OCI-LY3 (cell line): Measurements from ENCODE around the gene DAB2.

Experiments
- H2AFZ ChIP-seq: fragments of 200-600, 300-600 bp; shearing (Covaris generic); 2 replicates; pipeline ENCODE4 v1.6.0; 2014; ENCODE audit warnings: antibody characterized with exemption, low read depth, low read length
- H3K27ac ChIP-seq: fragments of 200-600, 300-600 bp; sonication (generic); 2 replicates; pipeline ENCODE4 v1.5.1; 2014; ENCODE audit warnings: mild to moderate bottlenecking, low read length, moderate library complexity, mixed read lengths
- H3K27me3 ChIP-seq: fragments of 200-600, 300-600 bp; sonication (generic); 2 replicates; pipeline ENCODE4 v1.6.1; 2014; ENCODE audit warnings: low read depth, low read length, mixed read lengths
- H3K36me3 ChIP-seq: fragments of 200-600, 300-600 bp; sonication (generic); replicated peaks from 2 replicates; pipeline ENCODE3; 2014; ENCODE audit warnings: low read depth, low read length, mixed read lengths
- H3K4me1 ChIP-seq: fragments of 300-600, 200-600 bp; sonication (generic); 2 replicates; pipeline ENCODE4 v1.6.1; 2014; ENCODE audit warnings: low read length, mixed read lengths
- H3K4me2 ChIP-seq: fragments of 200-600, 300-600 bp; sonication (generic); 2 replicates; pipeline ENCODE4 v1.6.1; 2014; ENCODE audit warnings: low read length, mixed read lengths
- H3K4me3 ChIP-seq: fragments of 300-600, 200-600 bp; sonication (generic); 2 replicates; pipeline ENCODE4 v1.5.1; 2014; ENCODE audit warnings: antibody characterized with exemption, mild to moderate bottlenecking, low read length, moderate library complexity
- H3K79me2 ChIP-seq: fragments of 300-600, 200-600 bp; shearing (Covaris generic); 2 replicates; pipeline ENCODE4 v1.6.1; 2014; ENCODE audit warnings: mild to moderate bottlenecking, low read length, mixed read lengths
- H3K9ac ChIP-seq: fragments of 300-600, 200-600 bp; shearing (Covaris generic); 2 replicates; pipeline ENCODE4 v1.6.0; 2014; ENCODE audit warnings: mild to moderate bottlenecking, low read length, moderate library complexity
- H3K9me3 ChIP-seq: fragments of 200-600, 300-600 bp; shearing (Covaris generic); 2 replicates; pipeline ENCODE4 v1.6.1; 2014; ENCODE audit warnings: low read length, mixed read lengths; ENCODE audit not compliant: insufficient read depth
- H4K20me1 ChIP-seq: fragments of 200-600, 300-600 bp; sonication (generic); 2 replicates; pipeline ENCODE4 v1.6.1; 2016; ENCODE audit warnings: low read length, mixed read lengths; ENCODE audit not compliant: insufficient read depth
- CTCF ChIP-seq: fragments of 200-600, 300-600 bp; sonication (generic); IDR thresholded peaks from 2 replicates; pipeline ENCODE4 v1.5.1; 2014; ENCODE audit warnings: antibody characterized with exemption, low read length, low read depth
- EZH2phosphoT487 ChIP-seq: fragments of 200-600 bp; shearing (Covaris generic); IDR thresholded peaks from 2 replicates; pipeline ENCODE4 v1.6.1; 2018; ENCODE audit warnings: antibody characterized with exemption, mixed run types, low read depth

Gene DAB2

DNA sequence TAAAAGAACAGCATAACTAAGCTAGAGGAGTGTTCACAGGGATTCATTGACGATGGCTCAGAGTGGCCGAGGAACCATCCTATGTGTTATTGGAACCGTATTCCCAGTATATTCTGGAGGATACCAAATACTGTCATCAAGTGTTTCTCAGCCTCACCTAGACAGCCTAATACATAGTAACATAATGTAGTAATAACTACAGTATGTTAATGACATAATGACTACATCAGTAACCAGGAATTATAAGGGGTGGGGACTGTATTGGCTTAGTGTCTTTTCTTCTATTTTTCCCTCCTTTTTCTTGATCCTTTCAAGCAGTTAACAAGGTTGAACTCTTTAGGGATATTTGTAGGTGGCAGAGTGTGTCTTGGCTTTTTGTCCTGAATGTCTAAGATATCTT is 33.8 kb downstream of the DAB2 start:
- Histone ChIP-seq H3K4me3 (no peak overlapping the region), H3K9me3 (no peaks in the 10 kb centered on the region), H4K20me1 (no peaks in the 10 kb centered on the region), H3K36me3 (no peaks in the 10 kb centered on the region), H3K79me2 (no peaks in the 10 kb centered on the region), H3K27me3 (no peaks in the 10 kb centered on the region), H3K9ac (no peak overlapping the region), H3K4me2 (no peak overlapping the region), H3K4me1 (no peaks in the 10 kb centered on the region), H3K27ac (no peak overlapping the region), H2AFZ (no peak overlapping the region)
- TF ChIP-seq CTCF = no peak
- no peak for TF ChIP-seq EZH2phosphoT487

DNA sequence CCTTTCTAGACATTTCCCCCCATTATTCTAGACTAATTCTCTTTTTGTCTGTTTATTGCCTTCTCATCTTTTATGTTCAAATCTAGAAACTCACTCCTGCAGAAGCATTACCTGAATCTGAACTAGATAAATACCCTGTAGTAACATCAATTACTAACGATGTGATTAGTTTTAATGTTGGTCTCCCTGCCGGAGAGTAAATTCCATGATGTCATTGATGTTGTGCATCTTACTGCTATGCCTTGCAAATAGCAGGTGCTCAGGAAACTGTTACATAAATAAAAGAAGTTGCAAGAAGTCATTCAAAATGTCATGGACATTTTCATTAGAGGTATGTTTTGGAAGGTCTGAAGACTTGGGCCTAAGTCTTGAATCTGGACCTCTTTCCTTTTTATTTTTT is 37.5 kb downstream of the DAB2 start:
- TF ChIP-seq CTCF (no peak), EZH2phosphoT487 (no peak)
- Histone ChIP-seq H3K9me3 (no peaks in the 10 kb centered on the region), H3K4me1 (no peaks in the 10 kb centered on the region), H3K9ac (no peak overlapping the region), H3K79me2 (no peaks in the 10 kb centered on the region), H3K27me3 (no peaks in the 10 kb centered on the region), H3K4me2 (no peak overlapping the region), H3K36me3 (no peaks in the 10 kb centered on the region), H2AFZ (no peak overlapping the region), H3K4me3 (no peak overlapping the region), H4K20me1 (no peaks in the 10 kb centered on the region), H3K27ac (no peak overlapping the region)

DNA sequence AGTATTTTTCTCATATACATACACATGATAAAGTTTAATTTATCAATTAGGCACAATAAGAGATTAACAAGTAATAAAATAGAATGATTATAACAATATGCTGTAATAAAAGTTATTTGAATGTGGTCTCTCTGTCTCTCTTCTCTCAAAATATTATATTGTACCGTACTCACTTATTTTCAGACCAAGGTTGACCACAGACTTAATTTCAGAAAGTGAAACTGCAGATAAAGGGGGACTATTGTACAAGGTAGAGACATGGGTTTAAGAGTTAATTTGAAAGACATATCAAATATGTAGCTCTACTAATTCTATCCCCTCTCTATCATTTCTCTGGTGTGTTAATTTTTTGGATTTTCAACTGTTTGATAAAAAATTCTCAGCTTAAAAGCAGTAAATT is 40.5 kb downstream of the DAB2 start:
- no peak overlapping the region for H3K9ac ChIP-seq
- H3K9me3 ChIP-seq = no peaks in the 10 kb centered on the region
- TF ChIP-seq EZH2phosphoT487 = no peak
- TF ChIP-seq CTCF = no peak
- no peak overlapping the region for H3K27ac ChIP-seq
- no peaks in the 10 kb centered on the region for H3K27me3 ChIP-seq
- no peaks in the 10 kb centered on the region for H3K79me2 ChIP-seq
- H2AFZ ChIP-seq = no peak overlapping the region
- no peaks in the 10 kb centered on the region for H4K20me1 ChIP-seq
- H3K4me3 ChIP-seq = no peak overlapping the region
- H3K4me2 ChIP-seq = no peak overlapping the region
- H3K4me1 ChIP-seq = no peaks in the 10 kb centered on the region
- H3K36me3 ChIP-seq = no peaks in the 10 kb centered on the region

- Histone ChIP-seq H3K9ac (no peak overlapping the region), H3K4me3 (no peak overlapping the region), H3K36me3 (no peaks in the 10 kb centered on the region), H3K27me3 (no peaks in the 10 kb centered on the region), H3K27ac (no peak overlapping the region), H2AFZ (no peak overlapping the region), H3K9me3 (no peaks in the 10 kb centered on the region), H3K79me2 (no peaks in the 10 kb centered on the region), H3K4me2 (no peak overlapping the region), H3K4me1 (0 out of 2 replicates have a peak, but pooled peaks cover 1% of the 10 kb centered on the region), H4K20me1 (no peaks in the 10 kb centered on the region)
- TF ChIP-seq EZH2phosphoT487 (no peak), CTCF (no peak)
Observed at GRCh38 chr5:39381376-39381775, 43.4 kb downstream of the DAB2 start.
